Mesendoderm (in vitro differentiated cells): ENCODE measurements around the gene BCL2.
A peak's percentile ranks its signal among the peaks of the same experiment; 100 is the strongest.

ENCODE experiments used
- DNase-seq: peaks from one replicate; pipeline ENCODE4 v3.0.0; 2013
- H2AK5ac ChIP-seq: 2 replicates; pipeline ENCODE4 v1.6.1; 2013; ENCODE audit warnings: low read length, inconsistent platforms
- H2BK120ac ChIP-seq: 2 replicates; pipeline ENCODE4 v1.6.1; 2013; ENCODE audit warnings: low read depth, mild to moderate bottlenecking, low read length, moderate library complexity, mixed read lengths
- H2BK15ac ChIP-seq: replicated peaks from 2 replicates; pipeline ENCODE4 v1.6.1; 2013; ENCODE audit warnings: low read depth, mild to moderate bottlenecking, moderate library complexity
- H2BK5ac ChIP-seq: 2 replicates; pipeline ENCODE4 v1.6.1; 2013; ENCODE audit warnings: low read length, inconsistent platforms
- H3K18ac ChIP-seq: 2 replicates; pipeline ENCODE4 v1.6.1; 2013; ENCODE audit warnings: mild to moderate bottlenecking, low read length, mixed read lengths
- H3K23ac ChIP-seq: one replicate; pipeline ENCODE4 v1.6.1; 2013; ENCODE audit warnings: low read length
- H3K27ac ChIP-seq: 2 replicates; pipeline ENCODE4 v1.5.1; 2013; ENCODE audit warnings: low read depth, mild to moderate bottlenecking, inconsistent platforms, low read length, moderate library complexity
- H3K27me3 ChIP-seq: 2 replicates; pipeline ENCODE4 v1.6.1; 2013; ENCODE audit warnings: low read length, control low read depth, mild to moderate bottlenecking, inconsistent platforms; ENCODE audit not compliant: insufficient read depth, poor library complexity
- H3K36me3 ChIP-seq: 2 replicates; pipeline ENCODE4 v1.6.1; 2013; ENCODE audit warnings: low read length, inconsistent platforms; ENCODE audit not compliant: control insufficient read depth, insufficient read depth
- H3K4ac ChIP-seq: one replicate; pipeline ENCODE4 v1.6.1; 2013; ENCODE audit warnings: low read depth, mild to moderate bottlenecking, low read length, moderate library complexity
- H3K4me1 ChIP-seq: 2 replicates; pipeline ENCODE4 v1.6.1; 2013; ENCODE audit warnings: low read depth, low read length, inconsistent platforms; ENCODE audit not compliant: control insufficient read depth
- H3K4me2 ChIP-seq: 2 replicates; pipeline ENCODE4 v1.6.1; 2013; ENCODE audit warnings: low read length
- H3K4me3 ChIP-seq: 2 replicates; pipeline ENCODE4 v1.5.1; 2013; ENCODE audit warnings: mild to moderate bottlenecking, low read length
- H3K56ac ChIP-seq: one replicate; pipeline ENCODE4 v1.6.1; 2013; ENCODE audit warnings: low read length
- H3K79me1 ChIP-seq: 2 replicates; pipeline ENCODE4 v1.6.1; 2013; ENCODE audit warnings: low read length, inconsistent platforms
- H3K79me2 ChIP-seq: 2 replicates; pipeline ENCODE4 v1.6.1; 2013; ENCODE audit warnings: mild to moderate bottlenecking, low read length; ENCODE audit not compliant: control insufficient read depth, insufficient read depth
- H3K9ac ChIP-seq: 2 replicates; pipeline ENCODE4 v1.6.1; 2013; ENCODE audit warnings: low read length, inconsistent platforms
- H4K5ac ChIP-seq: one replicate; pipeline ENCODE4 v1.6.1; 2013; ENCODE audit warnings: low read length
- H4K8ac ChIP-seq: one replicate; pipeline ENCODE4 v1.6.1; 2013; ENCODE audit warnings: low read depth, mild to moderate bottlenecking, control low read depth, low read length, moderate library complexity
- WGBS: extraction: QIAGEN DNeasy Blood & Tissue Kit; methylation state at CpG from one replicate; pipeline ENCODE4 v1.1.7; 2013; ENCODE audit warnings: low lambda C conversion rate, missing lambda C conversion rate; ENCODE audit not compliant: insufficient coverage; ENCODE audit errors: extremely low coverage; 5-methylcytosine and 5-hydroxymethylcytosine counted together

BCL2 gene

DNA sequence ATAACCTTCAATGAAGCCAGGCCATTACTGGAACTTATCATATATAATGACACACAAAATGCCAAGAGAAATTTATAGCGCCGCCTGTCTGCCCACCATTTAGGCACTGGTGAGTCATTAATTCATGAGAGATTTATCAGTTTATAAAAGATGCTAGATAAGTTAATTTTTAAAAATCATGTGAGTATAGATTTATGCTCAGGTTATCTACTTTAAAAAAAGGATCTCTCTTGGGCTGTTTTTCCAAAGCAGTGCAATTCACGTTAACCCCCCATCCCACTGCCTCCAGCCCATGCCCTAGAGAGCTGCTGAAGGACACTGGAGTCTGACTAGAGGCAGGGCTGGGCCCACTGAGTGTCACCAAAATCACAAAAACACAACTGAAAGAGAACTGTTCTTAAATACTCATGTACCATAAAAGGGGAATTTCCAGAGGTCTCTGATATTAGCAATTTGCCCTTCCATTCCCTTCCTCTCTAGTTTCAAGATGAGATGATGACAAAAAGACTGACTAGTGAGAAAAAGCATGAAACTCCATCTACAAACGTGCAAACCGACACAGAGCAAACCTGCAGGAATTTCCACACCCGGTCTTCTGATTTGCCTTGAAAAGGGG is 160.8 kb downstream of the BCL2 start:
- Histone ChIP-seq H2AK5ac (no peak overlapping the region), H3K9ac (no peak overlapping the region), H3K23ac (no peak overlapping the region), H2BK5ac (no peak overlapping the region), H3K36me3 (no peaks in the 10 kb centered on the region), H4K5ac (no peak overlapping the region), H3K56ac (no peak overlapping the region), H3K4me1 (no peaks in the 10 kb centered on the region), H2BK120ac (no peak overlapping the region), H2BK15ac (no peak overlapping the region), H3K27me3 (no peaks in the 10 kb centered on the region), H3K79me2 (no peaks in the 10 kb centered on the region), H3K18ac (no peak overlapping the region), H3K4ac (no peak overlapping the region), H3K27ac (no peak overlapping the region), H3K4me3 (no peak overlapping the region), H3K4me2 (no peak overlapping the region), H3K79me1 (no peaks in the 10 kb centered on the region), H4K8ac (no peak overlapping the region)
- DNase-seq: no peak
- WGBS: no CpG with 5 or more reads among the region's 6 CpGs

DNA sequence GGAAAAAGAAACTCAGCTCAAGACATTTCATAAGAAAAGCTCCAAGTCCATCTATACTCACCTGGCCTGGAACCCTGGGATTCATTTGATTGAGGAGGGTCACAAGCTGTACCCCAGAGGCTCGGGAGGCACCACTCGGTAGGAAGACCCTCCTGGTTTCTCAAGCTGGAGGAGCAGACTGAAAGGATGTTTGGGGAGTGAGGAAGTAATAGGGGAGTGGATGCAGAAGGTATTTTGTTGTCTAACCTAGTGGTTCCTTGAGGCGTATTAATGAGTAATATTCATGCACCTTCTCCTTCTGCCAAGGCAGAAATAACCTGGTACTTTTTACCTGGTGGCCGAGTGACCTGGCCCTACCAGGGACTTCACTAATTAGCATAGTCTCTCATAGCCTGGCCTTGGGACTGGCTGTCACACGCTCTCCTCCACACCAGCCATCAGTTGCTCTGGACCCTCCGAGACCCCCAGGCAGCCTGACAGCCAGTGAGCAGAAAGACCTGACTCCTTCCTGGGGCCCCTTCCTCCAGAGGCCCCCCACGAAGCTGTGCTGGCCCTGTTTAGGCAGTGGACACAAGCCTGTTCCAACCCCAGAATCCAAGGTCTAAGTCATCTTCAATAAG is 161.4 kb downstream of the BCL2 start:
- H3K79me1 ChIP-seq: no peaks in the 10 kb centered on the region
- H2AK5ac ChIP-seq: no peak overlapping the region
- DNase-seq: no peak
- no peak overlapping the region for H4K8ac ChIP-seq
- no peak overlapping the region for H2BK5ac ChIP-seq
- H3K36me3 ChIP-seq: no peaks in the 10 kb centered on the region
- H3K4me2 ChIP-seq: no peak overlapping the region
- H3K4me3 ChIP-seq: no peak overlapping the region
- no peaks in the 10 kb centered on the region for H3K4me1 ChIP-seq
- no peak overlapping the region for H2BK120ac ChIP-seq
- no peaks in the 10 kb centered on the region for H3K79me2 ChIP-seq
- no peak overlapping the region for H4K5ac ChIP-seq
- no CpG with 5 or more reads among the region's 7 CpGs for WGBS
- no peak overlapping the region for H2BK15ac ChIP-seq
- no peak overlapping the region for H3K9ac ChIP-seq
- no peaks in the 10 kb centered on the region for H3K27me3 ChIP-seq
- H3K4ac ChIP-seq: no peak overlapping the region
- no peak overlapping the region for H3K27ac ChIP-seq
- H3K18ac ChIP-seq: no peak overlapping the region
- H3K23ac ChIP-seq: no peak overlapping the region
- H3K56ac ChIP-seq: no peak overlapping the region

DNA sequence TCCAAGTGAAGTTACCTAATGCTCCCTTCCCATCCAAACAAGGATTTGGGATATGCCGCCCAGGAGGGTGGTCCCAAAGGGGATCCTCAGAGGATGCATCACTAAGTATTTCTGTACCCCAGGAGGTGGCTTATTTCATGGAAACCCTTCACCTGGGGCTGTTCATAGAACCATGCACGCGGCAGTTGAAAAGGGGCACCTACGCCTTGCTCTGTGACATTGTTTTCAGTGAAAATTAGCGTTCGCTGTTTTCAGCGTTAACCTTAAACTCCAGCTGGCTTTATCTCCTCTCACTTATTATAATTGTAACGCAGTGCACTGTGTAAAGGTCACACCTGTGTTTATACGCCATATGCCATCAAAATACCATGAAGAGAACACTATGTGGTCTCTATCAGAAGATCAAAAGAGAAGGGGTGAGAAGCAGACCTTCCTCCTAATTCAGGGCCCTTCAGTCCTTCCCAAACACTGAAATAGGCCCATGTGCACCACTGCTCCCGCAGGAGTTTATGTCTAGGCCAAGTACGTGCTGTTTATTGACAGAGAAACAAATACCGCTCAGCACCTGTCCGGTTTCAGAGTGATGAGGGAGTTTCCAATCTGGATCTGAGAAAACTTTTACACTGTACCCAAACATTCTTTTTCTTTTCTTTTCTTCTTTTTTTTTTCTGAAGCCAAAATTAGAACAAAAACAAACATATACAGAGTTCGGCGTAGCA is 162.1 kb downstream of the BCL2 start:
- H2AK5ac ChIP-seq: no peak overlapping the region
- H3K23ac ChIP-seq: no peak overlapping the region
- no peak overlapping the region for H3K4me3 ChIP-seq
- no peak overlapping the region for H4K5ac ChIP-seq
- no peak overlapping the region for H2BK15ac ChIP-seq
- no peak overlapping the region for H4K8ac ChIP-seq
- H3K27me3 ChIP-seq: no peaks in the 10 kb centered on the region
- no peaks in the 10 kb centered on the region for H3K79me2 ChIP-seq
- no peaks in the 10 kb centered on the region for H3K4me1 ChIP-seq
- H3K27ac ChIP-seq: no peak overlapping the region
- H3K18ac ChIP-seq: no peak overlapping the region
- H3K4me2 ChIP-seq: no peak overlapping the region
- H3K9ac ChIP-seq: no peak overlapping the region
- no peaks in the 10 kb centered on the region for H3K79me1 ChIP-seq
- no peak overlapping the region for H2BK5ac ChIP-seq
- no peak overlapping the region for H3K56ac ChIP-seq
- no CpG with 5 or more reads among the region's 15 CpGs for WGBS
- no peak overlapping the region for H2BK120ac ChIP-seq
- no peaks in the 10 kb centered on the region for H3K36me3 ChIP-seq
- no peak overlapping the region for H3K4ac ChIP-seq
- no peak for DNase-seq

DNA sequence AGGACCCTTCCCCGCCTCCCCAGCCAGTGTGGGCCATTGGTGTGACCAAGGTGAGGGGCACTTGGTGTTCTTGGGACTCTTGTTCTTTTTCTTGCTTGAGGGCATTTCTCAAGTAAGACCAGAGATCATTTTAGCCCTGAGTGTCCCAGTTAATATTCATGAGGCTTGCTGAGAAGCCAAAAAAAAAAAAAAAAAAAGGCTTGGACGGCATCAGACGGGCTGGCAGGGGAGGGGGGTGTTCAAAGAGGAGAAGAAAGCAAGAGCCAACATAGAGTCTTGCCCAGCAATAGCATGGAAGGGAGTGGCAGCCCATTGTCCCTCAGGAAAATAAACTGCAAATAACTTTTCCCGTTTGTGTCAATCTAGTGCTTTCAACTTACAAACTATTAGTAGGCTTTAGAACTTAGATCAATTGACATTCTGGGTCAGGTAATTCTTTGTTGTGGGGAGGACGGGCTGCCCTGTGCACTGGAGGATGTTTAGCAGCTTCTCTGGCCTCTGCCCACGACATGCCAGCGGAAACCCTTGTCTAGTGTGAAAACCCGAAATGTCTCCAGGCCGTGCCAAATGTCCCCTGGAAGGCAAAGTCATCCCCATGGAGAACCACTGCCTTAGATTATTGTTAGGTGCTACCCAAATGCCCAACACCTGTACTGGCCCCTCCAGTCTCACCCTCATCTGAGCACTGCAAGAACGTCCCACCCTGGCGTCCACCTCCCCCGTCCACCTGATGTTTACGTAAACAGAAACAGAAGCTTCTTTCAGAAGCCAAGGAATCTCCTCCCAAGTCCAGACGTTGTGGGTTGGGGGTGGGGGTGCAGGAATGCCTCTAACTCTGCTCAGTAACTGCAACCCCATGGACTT is 163.4 kb downstream of the BCL2 start:
- H3K4me3 ChIP-seq: no peak overlapping the region
- WGBS: no CpG with 5 or more reads among the region's 14 CpGs
- H3K18ac ChIP-seq: no peak overlapping the region

DNA sequence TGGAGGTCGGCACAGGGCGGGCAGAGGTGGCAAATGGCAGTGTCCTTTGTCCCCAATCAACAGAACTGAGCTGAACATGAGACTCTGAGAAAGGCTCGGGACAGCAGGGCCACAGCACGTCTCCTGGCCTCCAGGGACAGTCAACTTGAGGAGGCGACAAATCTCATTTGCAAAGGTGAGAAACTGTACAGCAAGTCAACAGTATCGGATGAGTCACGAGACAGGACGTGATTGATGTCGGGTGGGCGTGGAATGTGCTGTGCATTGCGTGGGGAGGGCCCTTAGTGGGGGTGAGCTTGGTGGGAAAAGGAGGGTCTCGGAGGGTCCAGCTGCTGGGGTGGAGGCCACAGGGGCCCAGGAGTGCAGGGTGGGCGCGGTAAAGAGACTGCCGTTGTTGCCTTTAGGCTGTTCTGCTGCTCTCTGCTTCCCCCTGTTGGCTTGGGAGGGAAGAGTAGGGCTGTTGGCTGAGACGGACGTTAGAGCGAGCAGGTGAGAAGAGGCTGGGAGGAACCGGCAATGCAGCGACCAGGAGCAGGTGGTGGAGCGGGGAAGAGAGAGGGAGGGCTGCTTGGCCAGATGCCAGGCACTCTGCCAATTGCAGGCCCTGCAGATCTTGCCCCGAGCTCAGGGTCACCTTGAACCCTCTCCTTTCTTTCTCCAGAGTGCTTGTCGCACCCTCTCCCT is 164.3 kb downstream of the BCL2 start:
- H3K23ac ChIP-seq: no peak overlapping the region
- H3K4ac ChIP-seq: no peak overlapping the region
- H3K18ac ChIP-seq: no peak overlapping the region
- H3K79me2 ChIP-seq: no peaks in the 10 kb centered on the region
- H2BK120ac ChIP-seq: no peak overlapping the region
- H3K27ac ChIP-seq: no peak overlapping the region
- no peak overlapping the region for H3K4me3 ChIP-seq
- H3K9ac ChIP-seq: no peak overlapping the region
- DNase-seq: peak; percentile 86
- no peak overlapping the region for H2BK5ac ChIP-seq
- no peaks in the 10 kb centered on the region for H3K4me1 ChIP-seq
- no CpG with 5 or more reads among the region's 23 CpGs for WGBS
- H3K56ac ChIP-seq: no peak overlapping the region
- no peak overlapping the region for H3K4me2 ChIP-seq
- H4K5ac ChIP-seq: no peak overlapping the region
- no peak overlapping the region for H4K8ac ChIP-seq
- H3K27me3 ChIP-seq: no peaks in the 10 kb centered on the region
- H3K36me3 ChIP-seq: no peaks in the 10 kb centered on the region
- no peak overlapping the region for H2AK5ac ChIP-seq
- H3K79me1 ChIP-seq: no peaks in the 10 kb centered on the region
- no peak overlapping the region for H2BK15ac ChIP-seq

More for the DNA sequence above, 163.4 kb downstream of the BCL2 start:
- no peaks in the 10 kb centered on the region for H3K79me1 ChIP-seq
- H3K23ac ChIP-seq: no peak overlapping the region
- no peak overlapping the region for H4K8ac ChIP-seq
- H3K4me2 ChIP-seq: no peak overlapping the region
- no peak overlapping the region for H3K27ac ChIP-seq
- H3K4ac ChIP-seq: no peak overlapping the region
- H3K56ac ChIP-seq: no peak overlapping the region
- no peak overlapping the region for H3K9ac ChIP-seq
- no peak overlapping the region for H2AK5ac ChIP-seq
- no peak for DNase-seq
- no peaks in the 10 kb centered on the region for H3K4me1 ChIP-seq
- no peak overlapping the region for H2BK15ac ChIP-seq
- H3K36me3 ChIP-seq: no peaks in the 10 kb centered on the region
- no peak overlapping the region for H2BK5ac ChIP-seq
- H4K5ac ChIP-seq: no peak overlapping the region
- no peaks in the 10 kb centered on the region for H3K79me2 ChIP-seq
- no peak overlapping the region for H2BK120ac ChIP-seq
- H3K27me3 ChIP-seq: no peaks in the 10 kb centered on the region
